ENCODE measurements around the gene BCDIN3D.

- TF ChIP-seq CTCF (IDR thresholded peaks at IDR 0.05 in 8 of 11, conservative IDR thresholded peaks at IDR 0.05 in 3 of 11): no peak
- TF ChIP-seq POLR2A (IDR thresholded peaks at IDR 0.05): no peak
These were observed 4.3 kb upstream of the BCDIN3D start for GRCh38 chr12:49847161-49847560.

Data from spleen (tissue), 7 donors.